SK-N-SH (cell line): ENCODE results near the gene ZNF136.

Experiments used
- NRF1 ChIP-seq: IDR thresholded peaks from 2 replicates; pipeline ENCODE4 v1.6.1; 2012; ENCODE audit warnings: low read depth, mild to moderate bottlenecking, low read length
- POLR2AphosphoS5 ChIP-seq: IDR thresholded peaks from 2 replicates; pipeline ENCODE4 v1.6.1; 2012; ENCODE audit warnings: low read depth, low read length
- RAD21 ChIP-seq: IDR thresholded peaks from 2 replicates; pipeline ENCODE4 v1.6.1; 2012; ENCODE audit warnings: mild to moderate bottlenecking, low read length
- SMC3 ChIP-seq: IDR thresholded peaks from 2 replicates; pipeline ENCODE4 v1.6.1; 2012; ENCODE audit warnings: low read depth, low read length, improper control_type of control experiment
- YY1 ChIP-seq: IDR thresholded peaks from 2 replicates; pipeline ENCODE4 v1.4.0; 2012; ENCODE audit warnings: low read depth, mild to moderate bottlenecking
- TF ChIP-seq, protein P1 (sequence below): IDR thresholded peaks from 2 replicates; pipeline ENCODE4 v1.6.1; 2012; ENCODE audit warnings: mild to moderate bottlenecking, low read depth, low read length, moderate library complexity
- TF ChIP-seq, protein P2 (sequence below): fragments of 200-600 bp; sonication (generic); IDR thresholded peaks from 2 replicates; pipeline ENCODE4 v1.6.1; 2017; ENCODE audit warnings: antibody characterized with exemption, mild to moderate bottlenecking, moderate library complexity
- TF ChIP-seq, protein P3 (sequence below): IDR thresholded peaks from 2 replicates; pipeline ENCODE4 v1.4.0; 2012; ENCODE audit warnings: low read depth, borderline replicate concordance

DNA sequence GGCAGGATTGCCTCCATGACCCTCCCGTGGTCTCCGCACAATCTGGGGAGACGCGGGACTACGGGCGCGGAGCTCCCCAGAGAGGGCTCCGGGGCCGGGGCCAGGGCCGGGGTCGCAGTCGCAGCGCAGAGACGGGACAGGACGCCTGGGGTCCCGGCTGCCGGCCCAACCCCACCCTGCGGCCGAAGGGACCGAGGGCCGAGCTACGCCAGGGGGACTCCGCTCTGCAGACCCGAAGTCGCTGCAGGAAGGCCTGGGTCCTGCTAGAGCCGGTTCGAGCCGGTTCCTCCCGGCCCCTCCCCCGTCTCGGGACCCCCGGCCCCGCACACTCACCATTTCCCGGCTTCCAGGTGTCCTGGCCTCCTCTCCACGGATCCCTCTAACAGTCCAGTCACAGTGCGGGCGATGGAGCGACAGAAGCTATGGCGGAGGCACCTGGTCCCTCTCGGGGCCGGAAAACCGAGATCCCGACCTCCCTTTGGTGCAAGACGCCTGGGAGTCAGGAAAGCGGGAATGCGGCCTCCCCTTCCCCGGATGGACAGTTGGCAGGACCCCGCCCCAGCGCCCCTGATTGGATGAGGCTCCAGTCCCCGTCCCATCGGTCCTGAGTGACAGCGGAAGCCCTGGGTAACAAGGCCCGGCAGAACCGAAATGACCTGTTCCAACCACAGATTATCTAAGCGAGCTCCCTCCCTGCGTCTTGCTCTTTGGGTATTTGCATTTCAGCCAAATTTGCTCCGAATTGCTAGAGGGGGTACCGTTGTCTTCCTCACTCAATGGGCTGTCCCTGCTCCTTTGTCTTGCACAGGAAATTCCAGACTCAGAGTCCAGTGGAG is 6.5 kb upstream of the ZNF136 start, which contains the start of gene ZNF625:
- peak; percentile 93 for TF ChIP-seq POLR2AphosphoS5
- TF ChIP-seq, protein P1, sequence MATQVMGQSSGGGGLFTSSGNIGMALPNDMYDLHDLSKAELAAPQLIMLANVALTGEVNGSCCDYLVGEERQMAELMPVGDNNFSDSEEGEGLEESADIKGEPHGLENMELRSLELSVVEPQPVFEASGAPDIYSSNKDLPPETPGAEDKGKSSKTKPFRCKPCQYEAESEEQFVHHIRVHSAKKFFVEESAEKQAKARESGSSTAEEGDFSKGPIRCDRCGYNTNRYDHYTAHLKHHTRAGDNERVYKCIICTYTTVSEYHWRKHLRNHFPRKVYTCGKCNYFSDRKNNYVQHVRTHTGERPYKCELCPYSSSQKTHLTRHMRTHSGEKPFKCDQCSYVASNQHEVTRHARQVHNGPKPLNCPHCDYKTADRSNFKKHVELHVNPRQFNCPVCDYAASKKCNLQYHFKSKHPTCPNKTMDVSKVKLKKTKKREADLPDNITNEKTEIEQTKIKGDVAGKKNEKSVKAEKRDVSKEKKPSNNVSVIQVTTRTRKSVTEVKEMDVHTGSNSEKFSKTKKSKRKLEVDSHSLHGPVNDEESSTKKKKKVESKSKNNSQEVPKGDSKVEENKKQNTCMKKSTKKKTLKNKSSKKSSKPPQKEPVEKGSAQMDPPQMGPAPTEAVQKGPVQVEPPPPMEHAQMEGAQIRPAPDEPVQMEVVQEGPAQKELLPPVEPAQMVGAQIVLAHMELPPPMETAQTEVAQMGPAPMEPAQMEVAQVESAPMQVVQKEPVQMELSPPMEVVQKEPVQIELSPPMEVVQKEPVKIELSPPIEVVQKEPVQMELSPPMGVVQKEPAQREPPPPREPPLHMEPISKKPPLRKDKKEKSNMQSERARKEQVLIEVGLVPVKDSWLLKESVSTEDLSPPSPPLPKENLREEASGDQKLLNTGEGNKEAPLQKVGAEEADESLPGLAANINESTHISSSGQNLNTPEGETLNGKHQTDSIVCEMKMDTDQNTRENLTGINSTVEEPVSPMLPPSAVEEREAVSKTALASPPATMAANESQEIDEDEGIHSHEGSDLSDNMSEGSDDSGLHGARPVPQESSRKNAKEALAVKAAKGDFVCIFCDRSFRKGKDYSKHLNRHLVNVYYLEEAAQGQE: no peak
- no peak for TF ChIP-seq YY1
- no peak for TF ChIP-seq SMC3
- TF ChIP-seq, protein P2, sequence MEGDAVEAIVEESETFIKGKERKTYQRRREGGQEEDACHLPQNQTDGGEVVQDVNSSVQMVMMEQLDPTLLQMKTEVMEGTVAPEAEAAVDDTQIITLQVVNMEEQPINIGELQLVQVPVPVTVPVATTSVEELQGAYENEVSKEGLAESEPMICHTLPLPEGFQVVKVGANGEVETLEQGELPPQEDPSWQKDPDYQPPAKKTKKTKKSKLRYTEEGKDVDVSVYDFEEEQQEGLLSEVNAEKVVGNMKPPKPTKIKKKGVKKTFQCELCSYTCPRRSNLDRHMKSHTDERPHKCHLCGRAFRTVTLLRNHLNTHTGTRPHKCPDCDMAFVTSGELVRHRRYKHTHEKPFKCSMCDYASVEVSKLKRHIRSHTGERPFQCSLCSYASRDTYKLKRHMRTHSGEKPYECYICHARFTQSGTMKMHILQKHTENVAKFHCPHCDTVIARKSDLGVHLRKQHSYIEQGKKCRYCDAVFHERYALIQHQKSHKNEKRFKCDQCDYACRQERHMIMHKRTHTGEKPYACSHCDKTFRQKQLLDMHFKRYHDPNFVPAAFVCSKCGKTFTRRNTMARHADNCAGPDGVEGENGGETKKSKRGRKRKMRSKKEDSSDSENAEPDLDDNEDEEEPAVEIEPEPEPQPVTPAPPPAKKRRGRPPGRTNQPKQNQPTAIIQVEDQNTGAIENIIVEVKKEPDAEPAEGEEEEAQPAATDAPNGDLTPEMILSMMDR: no peak
- TF ChIP-seq NRF1: no peak
- TF ChIP-seq RAD21: no peak
- TF ChIP-seq, protein P3, sequence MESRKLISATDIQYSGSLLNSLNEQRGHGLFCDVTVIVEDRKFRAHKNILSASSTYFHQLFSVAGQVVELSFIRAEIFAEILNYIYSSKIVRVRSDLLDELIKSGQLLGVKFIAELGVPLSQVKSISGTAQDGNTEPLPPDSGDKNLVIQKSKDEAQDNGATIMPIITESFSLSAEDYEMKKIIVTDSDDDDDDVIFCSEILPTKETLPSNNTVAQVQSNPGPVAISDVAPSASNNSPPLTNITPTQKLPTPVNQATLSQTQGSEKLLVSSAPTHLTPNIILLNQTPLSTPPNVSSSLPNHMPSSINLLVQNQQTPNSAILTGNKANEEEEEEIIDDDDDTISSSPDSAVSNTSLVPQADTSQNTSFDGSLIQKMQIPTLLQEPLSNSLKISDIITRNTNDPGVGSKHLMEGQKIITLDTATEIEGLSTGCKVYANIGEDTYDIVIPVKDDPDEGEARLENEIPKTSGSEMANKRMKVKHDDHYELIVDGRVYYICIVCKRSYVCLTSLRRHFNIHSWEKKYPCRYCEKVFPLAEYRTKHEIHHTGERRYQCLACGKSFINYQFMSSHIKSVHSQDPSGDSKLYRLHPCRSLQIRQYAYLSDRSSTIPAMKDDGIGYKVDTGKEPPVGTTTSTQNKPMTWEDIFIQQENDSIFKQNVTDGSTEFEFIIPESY: no peak
